ENCODE data around the gene CCDC183.
"Not testable (repeated sequence)": the region's sequence is repeated elsewhere in the genome, so short reads cannot be mapped to it uniquely, and the experiment has no call there.

CCDC183 gene

DNA sequence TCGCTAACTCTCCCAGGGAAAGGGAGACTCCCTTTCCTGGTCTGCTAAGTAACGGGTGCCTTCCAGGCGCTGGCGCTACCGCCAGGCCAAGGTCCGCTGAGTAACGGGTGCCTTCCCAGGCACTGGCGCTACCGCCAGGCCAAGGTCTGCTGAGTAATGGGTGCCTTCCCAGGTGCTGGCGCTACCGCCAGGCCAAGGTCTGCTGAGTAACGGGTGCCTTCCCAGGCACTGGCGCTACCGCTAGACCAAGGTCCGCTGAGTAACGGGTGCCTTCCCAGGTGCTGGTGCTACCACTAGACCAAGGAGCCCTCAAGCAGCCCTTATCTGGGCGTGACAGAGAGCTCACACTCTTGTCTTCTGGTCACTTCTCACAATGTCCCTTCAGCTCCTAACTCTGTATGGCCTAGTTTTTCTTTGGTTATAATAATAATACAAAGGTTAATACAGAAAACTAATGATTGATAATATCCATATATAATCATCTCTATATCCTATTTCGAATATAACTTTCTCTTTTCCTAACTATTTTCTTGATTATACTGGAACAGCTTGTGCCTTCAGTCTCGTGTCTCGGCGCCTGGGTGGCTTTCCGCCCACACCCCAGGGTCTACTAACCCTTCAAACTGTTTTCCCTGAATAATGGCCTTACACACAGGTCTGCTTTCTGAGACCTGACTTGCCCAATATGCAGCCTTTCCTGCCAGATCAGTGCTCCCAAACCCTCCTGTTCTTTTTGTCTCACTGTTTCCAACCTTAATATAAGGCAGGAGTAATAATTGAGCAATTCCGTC, 10.4 kb upstream of the CCDC183 start:
- DNase-seq, result not testable (repeated sequence)

DNA sequence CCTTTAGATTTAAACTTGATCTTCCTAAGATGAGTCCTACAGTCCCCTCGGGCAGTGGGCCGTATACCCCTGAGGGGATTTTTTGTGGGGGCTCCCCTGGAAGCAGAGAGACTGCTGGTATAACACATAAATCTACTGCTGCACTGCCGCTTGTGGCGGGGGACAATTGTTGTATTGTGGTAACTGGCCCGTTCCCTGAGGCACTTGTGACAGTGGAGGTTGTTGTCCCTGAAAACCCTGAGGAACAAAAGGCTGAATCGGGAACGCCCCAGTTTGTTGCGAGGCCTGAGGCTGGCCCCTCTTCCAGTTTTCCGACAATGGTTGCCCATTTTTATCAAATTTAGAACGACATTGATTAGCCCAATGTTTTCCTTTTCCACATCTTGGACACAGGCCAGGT, 9.7 kb upstream of the CCDC183 start:
- DNase-seq, result no peak

DNA sequence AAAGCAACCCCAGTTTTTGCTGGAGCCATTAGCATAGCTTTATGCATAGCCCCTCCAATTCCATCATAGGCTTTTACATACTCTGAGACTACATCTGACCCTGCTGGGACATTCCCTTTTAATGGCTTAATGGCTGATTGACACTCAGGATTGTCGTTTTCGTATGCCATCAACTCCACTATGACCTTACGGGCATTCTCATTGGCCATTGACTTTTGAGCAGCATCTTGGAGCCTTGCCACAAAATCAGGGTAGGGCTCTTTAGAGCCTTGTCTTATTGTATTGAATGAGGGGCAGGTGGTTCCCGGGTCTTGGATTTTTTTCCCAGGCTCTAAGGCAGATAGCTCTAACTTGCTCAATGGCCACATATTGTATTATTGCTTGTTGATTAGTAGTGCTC, 9.2 kb upstream of the CCDC183 start:
- not testable (repeated sequence) for DNase-seq

GRCh38 chr9:136787690-136788400, 8.3 kb upstream of the CCDC183 start:
- peak; percentile 82 for DNase-seq

GRCh38 chr9:136788644-136789522, 7.3 kb upstream of the CCDC183 start:
- not testable (repeated sequence) for DNase-seq

GRCh38 chr9:136789523-136789937, 6.6 kb upstream of the CCDC183 start:
- DNase-seq, result no peak

DNA sequence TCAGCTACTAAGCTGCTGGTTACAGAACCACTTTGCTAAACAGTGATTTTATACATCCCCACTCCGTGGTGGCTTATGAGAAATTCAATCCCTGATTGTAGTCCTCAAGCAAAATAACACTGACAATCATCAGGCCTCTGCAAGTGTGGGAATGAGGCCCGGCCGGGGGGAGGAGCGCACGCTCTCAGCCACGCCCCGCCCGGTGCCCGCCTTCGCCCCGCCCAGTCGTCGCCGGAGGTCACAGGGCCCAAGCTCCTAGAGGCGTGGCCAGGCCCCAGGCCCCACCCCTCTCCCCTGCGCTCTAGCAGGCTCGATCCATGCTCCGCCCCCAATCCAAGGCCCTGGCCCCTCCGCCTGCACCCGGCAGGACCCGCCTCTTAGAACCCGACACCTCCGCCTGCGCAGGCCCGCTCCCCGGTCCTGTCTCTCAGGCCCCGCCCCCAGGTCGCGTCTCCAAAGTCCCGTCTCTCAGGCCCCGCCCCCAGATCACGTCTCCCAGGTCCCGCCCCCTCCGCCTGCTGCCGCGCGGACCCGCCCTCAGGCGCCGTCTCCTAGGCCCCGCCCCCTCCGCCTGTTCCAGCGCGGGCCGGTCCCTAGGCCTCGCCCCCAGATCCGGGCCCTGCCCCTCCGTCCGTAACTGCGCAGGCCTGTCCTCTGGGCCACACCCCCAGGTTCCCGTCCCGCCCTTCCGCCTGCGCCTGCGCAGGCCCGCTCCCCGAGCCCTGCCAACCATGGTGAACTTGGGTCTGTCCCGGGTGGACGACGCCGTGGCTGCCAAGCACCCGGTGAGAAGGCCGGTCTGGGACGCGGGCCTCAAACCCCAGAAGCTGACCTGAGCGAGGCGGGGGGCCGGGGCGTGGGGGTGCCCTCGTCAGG, 5.3 kb upstream of the CCDC183 start, which contains the start of gene TMEM141:
Gene TMEM141 (plus strand): TSS at position 705 of the 876 bp plus-strand sequence. CDS start 27 bp downstream, at position 732.
- peak; percentile 100 for DNase-seq

GRCh38 chr9:136791516-136792276, 4.4 kb upstream of the CCDC183 start:
- peak; percentile 85 for DNase-seq

DNA sequence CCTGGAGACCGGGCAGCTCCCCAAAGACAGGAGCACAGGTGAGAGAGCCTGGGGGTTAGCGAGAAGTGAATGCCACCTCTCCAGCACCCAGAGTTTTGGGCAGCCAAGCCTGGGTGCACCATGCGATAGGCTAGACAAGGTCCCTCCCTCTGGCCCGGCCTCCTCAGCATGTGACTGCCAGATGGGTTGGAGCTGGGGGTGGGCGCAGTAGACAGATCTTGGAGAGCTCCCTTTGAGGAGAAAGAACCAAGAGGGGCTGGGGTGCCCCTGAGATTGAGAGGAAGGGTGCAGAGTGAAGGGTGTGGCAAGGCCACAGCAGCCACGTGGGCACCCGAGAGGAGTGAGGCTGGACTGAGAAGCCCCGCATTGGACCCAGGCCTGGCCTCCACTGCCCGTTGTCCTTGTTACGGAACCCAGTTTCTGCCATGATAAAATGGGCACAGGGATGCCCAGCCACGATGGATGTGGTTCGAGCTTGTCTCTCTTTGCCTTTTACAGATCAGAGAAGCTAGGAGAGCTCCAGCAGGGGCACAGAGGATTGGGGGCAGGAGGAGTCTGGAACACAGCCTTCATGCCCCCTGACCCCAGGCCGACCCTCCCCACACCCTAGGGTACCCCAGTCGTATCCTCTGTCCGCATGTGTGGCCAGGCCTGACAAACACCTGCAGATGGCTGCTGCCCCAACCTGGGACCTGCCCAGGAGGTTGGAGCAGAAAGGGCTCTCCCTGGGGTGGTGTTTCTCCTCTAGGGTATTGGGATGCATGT, 3.6 kb upstream of the CCDC183 start:
- DNase-seq, result no peak

GRCh38 chr9:136793086-136793946, 2.8 kb upstream of the CCDC183 start:
- no peak for DNase-seq

- DNase-seq, result no peak
Observed at GRCh38 chr9:136794281-136794999, 1.7 kb upstream of the CCDC183 start.

- DNase-seq, result no peak
Observed at GRCh38 chr9:136795000-136795348, 1.2 kb upstream of the CCDC183 start.

DNA sequence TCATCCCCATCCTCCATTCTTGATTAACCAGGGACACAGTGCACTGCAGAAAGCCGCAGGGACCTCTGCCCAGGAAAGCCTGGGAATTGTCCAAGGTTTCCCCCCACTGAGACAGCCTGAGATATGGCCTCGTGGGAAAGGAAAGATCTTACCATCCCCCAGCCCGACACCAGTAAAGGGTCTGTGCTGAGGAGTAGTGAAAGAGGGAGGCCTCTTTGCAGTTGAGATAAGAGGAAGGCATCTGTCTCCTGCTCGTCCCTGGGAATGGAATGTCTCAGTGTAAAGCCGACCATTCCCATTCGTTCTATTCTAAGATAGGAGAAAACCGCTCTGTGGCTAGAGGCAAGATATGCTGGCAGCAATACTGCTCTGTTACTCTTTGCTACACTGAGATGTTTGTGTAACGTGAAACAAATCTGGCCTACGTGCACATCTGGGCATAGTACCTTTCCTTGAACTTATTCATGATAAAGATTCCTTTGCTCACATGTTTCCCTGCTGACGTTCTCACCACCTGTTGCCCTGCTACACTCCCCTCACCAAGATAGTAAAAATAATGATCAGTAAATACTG, 723 bp downstream of the CCDC183 start:
- DNase-seq, result not testable (repeated sequence)

GRCh38 chr9:136798708-136799078, 2.6 kb downstream of the CCDC183 start:
- no peak for DNase-seq

DNA sequence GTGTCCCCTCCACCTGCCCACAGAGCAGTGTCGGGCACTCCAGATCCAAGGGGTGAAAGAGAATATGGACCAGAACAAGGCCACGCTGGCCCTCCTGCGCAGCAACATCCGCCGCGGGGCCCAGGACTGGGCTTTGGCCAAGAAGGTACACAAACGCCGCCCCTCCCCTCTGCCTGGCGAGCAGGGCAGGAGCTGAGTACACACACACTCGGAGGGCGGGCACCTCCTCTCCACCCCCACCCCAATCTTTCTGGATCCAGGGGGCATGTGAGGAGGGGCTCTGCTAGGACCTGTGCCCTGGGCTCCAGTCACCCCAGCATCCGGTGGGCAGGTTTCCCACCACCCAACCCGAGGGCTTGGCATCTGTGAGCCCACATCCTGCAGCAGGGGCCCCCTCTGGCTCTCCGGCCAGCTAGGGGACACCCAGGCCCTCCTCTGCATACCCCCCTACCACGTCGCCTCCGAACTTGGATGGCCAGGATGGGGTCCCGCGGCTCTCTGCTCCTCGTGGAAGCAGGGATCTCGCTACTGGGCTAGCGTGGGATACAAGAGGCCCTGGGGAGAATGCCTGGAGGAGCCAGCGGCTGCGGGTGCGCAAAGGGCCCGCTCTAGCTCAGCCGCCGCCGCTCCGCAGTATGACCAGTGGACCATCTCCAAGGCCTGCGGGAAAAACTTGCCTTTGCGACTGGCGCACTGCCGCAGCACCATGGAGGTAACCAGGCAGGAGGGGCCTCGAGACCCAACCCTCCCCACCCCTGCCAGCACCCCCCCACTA, 3.1 kb downstream of the CCDC183 start:
- peak; percentile 89 for DNase-seq

GRCh38 chr9:136799854-136800657, 3.9 kb downstream of the CCDC183 start:
- DNase-seq, result peak; percentile 96

DNA sequence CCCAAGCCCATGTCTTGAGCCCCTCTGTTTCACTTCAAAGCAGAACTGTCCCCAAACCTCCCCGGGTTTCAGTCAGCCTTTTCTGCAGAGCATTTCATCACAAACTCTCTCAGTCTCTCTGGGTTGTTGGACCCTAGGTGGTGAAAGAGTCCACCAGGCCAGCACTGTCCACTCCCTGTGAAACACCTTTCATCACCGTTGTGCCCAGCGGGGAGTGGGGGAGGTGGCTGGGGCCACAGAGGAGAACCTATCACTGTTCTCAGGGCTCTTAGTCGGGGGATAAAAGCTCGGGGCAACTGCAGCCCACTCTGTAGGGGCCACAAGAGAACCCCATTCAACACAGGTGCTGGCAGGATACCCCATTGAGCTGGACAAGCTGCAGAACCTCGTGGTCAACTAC, 6.2 kb downstream of the CCDC183 start:
- DNase-seq, result no peak
